A549 (cell line): ENCODE measurements around the gene PLA2G4F. TPM values are rescaled to one million over a fixed set of nuclear protein-coding genes. Genes with fewer than 3 reads are reported as not detected.
A peak's percentile ranks its signal among the peaks of the same experiment; 100 is the strongest.

Experiments used
- ATAC-seq, 2 experiments: fragments of 200-7000 bp in 1 of 2; fragments of >200 bp in 1 of 2; cut with Nextera tagmentation in 1 of 2; cut with Tn5 transposase in 1 of 2; 3 replicates each; pipeline versions ENCODE4 v1.8.0 to v1.9.1; 2018 to 2020; ENCODE audit warnings: mild to moderate bottlenecking in 1 of 2, moderate library complexity in 1 of 2
- CTCF ChIA-PET: fragments of 300-600 bp; sonication (Branson Sonifier 250); formaldehyde crosslinking; extraction: SDS; loops from one replicate; lab custom pipeline; 2021; ENCODE audit warnings: antibody characterized with exemption, inconsistent platforms; lab: Yijun Ruan, JAX
- POLR2A ChIA-PET: fragments of 350-600 bp; formaldehyde crosslinking; extraction: SDS; loops from one replicate; lab custom pipeline; 2021; ENCODE audit warnings: antibody characterized with exemption, inconsistent platforms; lab: Yijun Ruan, JAX
- DNase-seq, 2 experiments: peaks; one replicate each; pipeline versions ENCODE4 v3.0.0 to v3.0.0-alpha.2; 2011 to 2016; ENCODE audit warnings: low read depth in 1 of 2, low spot score in 1 of 2
- FAIRE-seq: peaks from 2 replicates; lab custom pipeline; 2011; peaks lifted over from hg19 to GRCh38; lab: Jason Lieb, UNC
- H3K27ac ChIP-seq, 2 experiments: fragments of >200 bp; sonication (Bioruptor Twin); formaldehyde crosslinking; 3 replicates each; pipeline ENCODE4 v1.5.1; 2016 to 2017
- H3K4me1 ChIP-seq: fragments of >200 bp; sonication (Bioruptor Twin); formaldehyde crosslinking; 3 replicates; pipeline ENCODE4 v1.6.1; 2016
- H3K4me2 ChIP-seq: fragments of >200 bp; sonication (Bioruptor Twin); formaldehyde crosslinking; 3 replicates; pipeline ENCODE4 v1.6.1; 2016
- H3K4me3 ChIP-seq: fragments of >200 bp; sonication (Bioruptor Twin); formaldehyde crosslinking; 3 replicates; pipeline ENCODE4 v1.5.1; 2016
- H3K9me3 ChIP-seq: fragments of >200 bp; sonication (Bioruptor Twin); formaldehyde crosslinking; 3 replicates; pipeline ENCODE4 v1.6.1; 2016
- BCL3 ChIP-seq: fragments of >200 bp; sonication (Bioruptor Twin); formaldehyde crosslinking; IDR thresholded peaks from 3 replicates; pipeline ENCODE4 v1.6.1; 2016
- BHLHE40 ChIP-seq: IDR thresholded peaks from 2 replicates; pipeline ENCODE4 v1.6.1; 2012; ENCODE audit warnings: low read depth, low read length, inconsistent platforms
- CBX8 ChIP-seq: fragments of 200-600 bp; sonication (generic); IDR thresholded peaks from 2 replicates; pipeline ENCODE4 v1.6.1; 2016
- CEBPB ChIP-seq, 2 experiments: fragments of >200 bp in 1 of 2; sonication (Bioruptor Twin) in 1 of 2; formaldehyde crosslinking in 1 of 2; IDR thresholded peaks; 2 replicates each; pipeline ENCODE4 v1.6.1; 2012 to 2016
- EHF ChIP-seq: fragments of 250-450 bp; sonication (Bioruptor Pico); IDR thresholded peaks from 2 replicates; pipeline ENCODE4 v1.5.0; 2020; ENCODE audit warnings: mild to moderate bottlenecking
- ELK1 ChIP-seq: fragments of 150-350 bp; IDR thresholded peaks from 2 replicates; pipeline ENCODE4 v1.6.1; 2014; ENCODE audit warnings: low read depth, mild to moderate bottlenecking, low read length
- EP300 ChIP-seq, 2 experiments: fragments of >200 bp; sonication (Bioruptor Twin); formaldehyde crosslinking; IDR thresholded peaks; 2 replicates in 1 of 2; 3 replicates in 1 of 2; pipeline ENCODE4 v1.6.1; 2016 to 2017
- FOSB ChIP-seq: fragments of 250-450 bp; sonication (Bioruptor Pico); IDR thresholded peaks from 2 replicates; pipeline ENCODE4 v1.5.0; 2020; ENCODE audit warnings: mild to moderate bottlenecking, moderate library complexity
- FOSL2 ChIP-seq, 2 experiments: fragments of 450-650 bp in 1 of 2; fragments of >200 bp in 1 of 2; sonication (Bioruptor Twin) in 1 of 2; formaldehyde crosslinking; IDR thresholded peaks; 2 replicates each; pipeline versions ENCODE4 v1.5.0 to v1.6.1; 2016 to 2020; ENCODE audit warnings: mild to moderate bottlenecking in 1 of 2, moderate library complexity in 1 of 2
- FOXS1 ChIP-seq: fragments of 250-450 bp; sonication (Bioruptor Pico); IDR thresholded peaks from 2 replicates; pipeline ENCODE4 v1.5.0; 2020; ENCODE audit warnings: mild to moderate bottlenecking, moderate library complexity
- HDAC2 ChIP-seq: fragments of 200-600 bp; sonication (generic); IDR thresholded peaks from 2 replicates; pipeline ENCODE4 v1.6.1; 2016
- HOXB13 ChIP-seq: fragments of 250-450 bp; sonication (Bioruptor Pico); IDR thresholded peaks from 2 replicates; pipeline ENCODE4 v1.5.0; 2020; ENCODE audit warnings: low read depth, mild to moderate bottlenecking, moderate library complexity
- HOXB5 ChIP-seq: fragments of 250-450 bp; sonication (Bioruptor Pico); IDR thresholded peaks from 2 replicates; pipeline ENCODE4 v1.5.0; 2020; ENCODE audit warnings: mild to moderate bottlenecking, moderate library complexity
- MAX ChIP-seq: IDR thresholded peaks from 2 replicates; pipeline ENCODE4 v1.6.1; 2012
- PBX3 ChIP-seq: IDR thresholded peaks from 2 replicates; pipeline ENCODE4 v1.6.1; 2012
- PHF8 ChIP-seq: fragments of 200-600 bp; sonication (generic); IDR thresholded peaks from 2 replicates; pipeline ENCODE4 v1.6.1; 2016; ENCODE audit warnings: low read depth, mild to moderate bottlenecking, antibody characterized with exemption, moderate library complexity, borderline replicate concordance
- RAD21 ChIP-seq, 2 experiments: fragments of >200 bp in 1 of 2; sonication (Bioruptor Twin) in 1 of 2; formaldehyde crosslinking in 1 of 2; IDR thresholded peaks in 1 of 2; conservative IDR thresholded peaks in 1 of 2; 2 replicates in 1 of 2; 3 replicates in 1 of 2; pipeline ENCODE4 v1.6.1; 2012 to 2018; ENCODE audit warnings: inconsistent platforms in 1 of 2
- RARB ChIP-seq: fragments of 250-450 bp; sonication (Bioruptor Pico); IDR thresholded peaks from 2 replicates; pipeline ENCODE4 v1.8.0; 2021; ENCODE audit warnings: mild to moderate bottlenecking, moderate library complexity
- RFX5 ChIP-seq: fragments of 450-650 bp; IDR thresholded peaks from 2 replicates; pipeline ENCODE4 v1.7.1; 2014; ENCODE audit warnings: antibody characterized with exemption, mild to moderate bottlenecking, moderate library complexity
- TP53 ChIP-seq: fragments of 250-450 bp; sonication (Bioruptor Pico); IDR thresholded peaks from 2 replicates; pipeline ENCODE4 v1.5.0; 2021; ENCODE audit warnings: mild to moderate bottlenecking, moderate library complexity
- USF2 ChIP-seq: fragments of 450-650 bp; IDR thresholded peaks from 2 replicates; pipeline ENCODE4 v1.6.1; 2014; ENCODE audit warnings: antibody characterized with exemption
- ZC3H11A ChIP-seq: fragments of 450-650 bp; IDR thresholded peaks from 2 replicates; pipeline ENCODE4 v1.6.1; 2014; ENCODE audit warnings: antibody characterized with exemption, mild to moderate bottlenecking
- ZFP36 ChIP-seq: fragments of 450-650 bp; IDR thresholded peaks from 2 replicates; pipeline ENCODE4 v1.6.1; 2014; ENCODE audit warnings: borderline replicate concordance; ENCODE audit not compliant: partially characterized antibody
- ZNF302 ChIP-seq: fragments of 250-450 bp; sonication (Bioruptor Pico); IDR thresholded peaks from 2 replicates; pipeline ENCODE4 v1.9.0; 2021; ENCODE audit warnings: inconsistent platforms, mild to moderate bottlenecking, moderate library complexity
- WGBS: methylation state at CpG from one replicate; pipeline ENCODE4 v1.1.6; 2017; ENCODE audit errors: missing lambda C conversion rate; 5-methylcytosine and 5-hydroxymethylcytosine counted together
- polyA plus RNA-seq, 4 experiments: library from polyadenylated mRNA; depleted of rRNA in 3 of 4; stranded (reverse); fragments of >200 nt; fragmentation: RNase III in 1 of 4; extraction: RNeasy Plus Mini Kit Qiagen cat#74134 plus additional on column Dnase treatment in 1 of 4; gene quantifications; 2 replicates in 3 of 4; 3 replicates in 1 of 4; pipeline ENCODE4 v1.2.3, GENCODE V29; 2011 to 2017

Gene PLA2G4F
- polyA plus RNA-seq, 2 of the 4 experiments (the other 2 are of a cell fraction): not detected

GRCh38 chr15:42199126-42199525, 42.7 kb upstream of the PLA2G4F start:
- Histone ChIP-seq H3K4me3 (no peak overlapping the region), H3K27ac (no peak overlapping the region), H3K4me2 (no peak overlapping the region), H3K9me3 (no peaks in the 10 kb centered on the region), H3K4me1 (peaks cover 7% of the 10 kb centered on the region; the same call in 1 of the 3 replicates)
- WGBS: 84% methylated on average over 5 of the region's 5 CpGs
- no peak for DNase-seq
- FAIRE-seq: no peak
- ChIA-PET CTCF (no interaction called here), POLR2A (interaction anchor here (1.5 kb wide), 1 partner anchor 9 kb away, joined by 3 read pairs; the partner anchor contains the start of gene VPS39)
- ATAC-seq: no peak
- TF ChIP-seq ZFP36: no peak
- TF ChIP-seq MAX: no peak
- TF ChIP-seq ELK1: no peak
- no peak for TF ChIP-seq ZNF302 (CRISPR knock-in tag)
- TF ChIP-seq USF2: no peak
- TF ChIP-seq FOXS1: no peak
- TF ChIP-seq HOXB5 (CRISPR knock-in tag): no peak
- no peak for TF ChIP-seq PHF8
- TF ChIP-seq RFX5: no peak

GRCh38 chr15:42198516-42198915, 42.1 kb upstream of the PLA2G4F start:
- Histone ChIP-seq H3K9me3 (no peaks in the 10 kb centered on the region), H3K27ac (no peak overlapping the region), H3K4me2 (no peak overlapping the region), H3K4me1 (peaks cover 7% of the 10 kb centered on the region; the same call in 1 of the 3 replicates), H3K4me3 (no peak overlapping the region)
- no peak for FAIRE-seq
- no peak for ATAC-seq
- CTCF ChIA-PET: no interaction called here
- no peak for TF ChIP-seq RARB (CRISPR knock-in tag)
- POLR2A ChIA-PET: no interaction called here
- no peak for DNase-seq
- WGBS: 90% methylated on average over 1 of the region's 1 CpG

GRCh38 chr15:42194513-42194912, 38.1 kb upstream of the PLA2G4F start:
- H3K9me3 ChIP-seq: no peaks in the 10 kb centered on the region
- H3K4me3 ChIP-seq: no peak overlapping the region
- ATAC-seq (peak; percentile 47 to 66; a peak in 4 of 6 replicates), DNase-seq (peak in 1 of 2 experiments; percentile 53), FAIRE-seq (no peak)
- ChIA-PET POLR2A (no interaction called here), CTCF (interaction anchor here (1.0 kb wide), 1 partner anchor 12 kb away, joined by 3 read pairs; no protein-coding TSS in a partner anchor)
- H3K4me2 ChIP-seq: no peak overlapping the region
- no peak overlapping the region for H3K27ac ChIP-seq
- peak; percentile 55 to 88; a peak in 3 of 4 replicates for TF ChIP-seq CEBPB (IDR thresholded peaks at IDR 0.05)
- 0 out of 2 replicates have a peak, but pooled peaks have one; percentile 15 for TF ChIP-seq FOSL2 (IDR thresholded peaks at IDR 0.05)
- TF ChIP-seq FOSL2 (CRISPR knock-in tag; IDR thresholded peaks at IDR 0.05): peak; percentile 70
- no peak for TF ChIP-seq CBX8
- peaks cover 7% of the 10 kb centered on the region; the same call in 1 of the 3 replicates for H3K4me1 ChIP-seq
- WGBS: 58% methylated on average over 5 of the region's 5 CpGs

GRCh38 chr15:42193383-42193782, 36.9 kb upstream of the PLA2G4F start:
- H3K9me3 ChIP-seq: no peaks in the 10 kb centered on the region
- ChIA-PET POLR2A (no interaction called here), CTCF (interaction anchor here (1.0 kb wide), 1 partner anchor 13 kb away, joined by 3 read pairs; no protein-coding TSS in a partner anchor)
- 94% methylated on average over 3 of the region's 3 CpGs for WGBS
- FAIRE-seq: no peak
- peaks cover 7% of the 10 kb centered on the region; the same call in 1 of the 3 replicates for H3K4me1 ChIP-seq
- TF ChIP-seq FOSB (CRISPR knock-in tag) (no peak), HOXB13 (CRISPR knock-in tag) (no peak), USF2 (no peak), RARB (CRISPR knock-in tag) (no peak), ZNF302 (CRISPR knock-in tag) (no peak), ZC3H11A (no peak), FOSL2 (IDR thresholded peaks at IDR 0.05) (no peak), FOSL2 (CRISPR knock-in tag; IDR thresholded peaks at IDR 0.05) (no peak), HDAC2 (no peak), RAD21 (conservative IDR thresholded peaks at IDR 0.05 in 1 of 2, IDR thresholded peaks at IDR 0.05 in 1 of 2) (no peak), BHLHE40 (no peak), TP53 (CRISPR knock-in tag) (no peak), CEBPB (IDR thresholded peaks at IDR 0.05) (no peak), EHF (no peak), BCL3 (no peak), PBX3 (no peak), EP300 (IDR thresholded peaks at IDR 0.05) (no peak)
- DNase-seq: no peak
- H3K27ac ChIP-seq: no peak overlapping the region
- H3K4me2 ChIP-seq: no peak overlapping the region
- no peak for ATAC-seq
- H3K4me3 ChIP-seq: no peak overlapping the region
